ENCODE measurements around the gene LACRT. TPM values are rescaled to one million over a fixed set of nuclear protein-coding genes. Genes with fewer than 3 reads are reported as not detected.

LACRT gene
- total RNA-seq, 2 donors from 2014 or later = not detected

GRCh38 chr12:54588110-54588889 is 46.4 kb downstream of the LACRT start, which contains the start of gene PPP1R1A:
TSS of gene PPP1R1A (minus strand) at chr12:54588659. CDS start at chr12:54588488, 171 bp downstream.
- peaks cover 88% of the 10 kb centered on the region for H3K27me3 Mint-ChIP-seq
- H3K36me3 Mint-ChIP-seq (ENCODE audit: low read depth) = peaks cover 14% of the 10 kb centered on the region
- H3K27ac Mint-ChIP-seq = no peak within 1 kb of the TSS
- peaks cover 12% of the 10 kb centered on the region for H3K4me1 Mint-ChIP-seq
- no peaks in the 10 kb centered on the region for H3K9me3 ChIP-seq (ENCODE audit: control insufficient read depth, low read length, poor library complexity, severe bottlenecking)
- no peak for ATAC-seq
- no peak for DNase-seq
- peak within 1 kb of the TSS; percentile 83 for H3K4me3 Mint-ChIP-seq

DNA sequence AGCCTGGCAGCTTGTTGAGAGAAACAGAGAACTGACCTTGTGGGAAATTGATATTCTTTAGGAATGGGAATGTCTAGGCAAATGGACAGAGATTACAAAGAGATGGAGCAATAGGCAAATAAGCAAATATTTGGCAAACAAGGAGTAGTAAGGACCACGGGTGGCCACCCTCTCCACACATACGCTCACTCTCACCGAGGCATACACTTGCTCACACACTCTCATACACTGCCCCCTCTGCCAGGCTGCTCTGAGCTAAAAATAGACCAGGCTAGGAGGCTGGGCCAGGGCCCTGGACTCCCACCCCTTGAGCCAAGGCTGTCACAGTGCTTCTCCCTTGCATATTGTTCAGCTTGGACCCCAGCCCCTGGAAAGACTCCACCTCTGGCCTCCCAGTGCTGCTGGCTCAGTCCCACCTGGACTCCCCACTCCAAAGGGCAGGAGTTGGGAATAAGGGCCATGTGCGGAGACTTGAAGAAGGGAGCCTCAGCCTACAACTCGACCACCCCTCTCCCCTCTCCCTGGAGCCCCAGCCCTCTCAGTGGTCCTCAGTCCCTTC is 47.3 kb downstream of the LACRT start:
- ATAC-seq (no peak), DNase-seq (no peak)
- no peaks in the 10 kb centered on the region for H3K9me3 ChIP-seq (ENCODE audit: control insufficient read depth, low read length, poor library complexity, severe bottlenecking)
- Mint-ChIP-seq H3K27ac (no peak overlapping the region), H3K4me3 (peak overlapping the region; percentile 57), H3K27me3 (peaks cover 86% of the 10 kb centered on the region), H3K4me1 (peaks cover 14% of the 10 kb centered on the region), H3K36me3 (ENCODE audit: low read depth) (peaks cover 14% of the 10 kb centered on the region)

- H3K9me3 ChIP-seq (ENCODE audit: control insufficient read depth, low read length, poor library complexity, severe bottlenecking) = no peaks in the 10 kb centered on the region
- Mint-ChIP-seq H3K36me3 (ENCODE audit: low read depth) (peaks cover 14% of the 10 kb centered on the region), H3K27ac (no peak overlapping the region), H3K27me3 (peaks cover 79% of the 10 kb centered on the region), H3K4me3 (no peak overlapping the region), H3K4me1 (peaks cover 14% of the 10 kb centered on the region)
- ATAC-seq (no peak), DNase-seq (no peak)
Observed at GRCh38 chr12:54586620-54587019, 48.1 kb downstream of the LACRT start.

GRCh38 chr12:54585243-54585642 is 49.5 kb downstream of the LACRT start:
- no peaks in the 10 kb centered on the region for H3K9me3 ChIP-seq (ENCODE audit: control insufficient read depth, low read length, poor library complexity, severe bottlenecking)
- ATAC-seq (no peak), DNase-seq (no peak)
- Mint-ChIP-seq H3K27ac (no peak overlapping the region), H3K4me3 (no peak overlapping the region), H3K27me3 (peaks cover 65% of the 10 kb centered on the region), H3K4me1 (peaks cover 14% of the 10 kb centered on the region), H3K36me3 (ENCODE audit: low read depth) (peaks cover 14% of the 10 kb centered on the region)

DNA sequence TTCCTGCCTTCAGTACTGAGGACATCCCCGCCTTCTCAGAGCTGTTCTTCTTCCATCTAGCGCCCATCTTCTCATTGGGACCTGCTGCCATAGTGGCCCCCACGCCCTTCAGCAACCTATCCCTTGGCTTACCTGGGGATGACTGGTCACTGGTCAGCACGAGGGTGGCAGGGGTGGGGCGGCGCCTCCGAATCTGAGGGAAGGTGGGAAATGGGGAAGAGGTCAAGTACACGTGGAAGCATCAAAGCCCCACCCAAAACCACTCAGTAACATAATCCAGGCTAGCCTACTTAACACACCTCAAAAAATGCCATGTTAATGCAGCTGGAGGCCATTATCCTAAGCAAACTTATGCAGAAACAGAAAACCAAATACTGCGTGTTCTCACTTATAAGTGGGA is 50.6 kb downstream of the LACRT start:
- peaks cover 54% of the 10 kb centered on the region for H3K27me3 Mint-ChIP-seq
- H3K4me3 Mint-ChIP-seq = no peak overlapping the region
- peaks cover 7% of the 10 kb centered on the region for H3K36me3 Mint-ChIP-seq (ENCODE audit: low read depth)
- no peak for ATAC-seq
- no peak for DNase-seq
- H3K9me3 ChIP-seq (ENCODE audit: control insufficient read depth, low read length, poor library complexity, severe bottlenecking) = no peaks in the 10 kb centered on the region
- peaks cover 16% of the 10 kb centered on the region for H3K4me1 Mint-ChIP-seq
- no peak overlapping the region for H3K27ac Mint-ChIP-seq

GRCh38 chr12:54583726-54584125 is 51.0 kb downstream of the LACRT start:
- DNase-seq (no peak), ATAC-seq (no peak)
- H3K9me3 ChIP-seq (ENCODE audit: control insufficient read depth, low read length, poor library complexity, severe bottlenecking) = no peaks in the 10 kb centered on the region
- no peak overlapping the region for H3K27ac Mint-ChIP-seq
- H3K4me3 Mint-ChIP-seq = no peak overlapping the region
- peaks cover 12% of the 10 kb centered on the region for H3K4me1 Mint-ChIP-seq
- peaks cover 7% of the 10 kb centered on the region for H3K36me3 Mint-ChIP-seq (ENCODE audit: low read depth)
- peaks cover 50% of the 10 kb centered on the region for H3K27me3 Mint-ChIP-seq

DNA sequence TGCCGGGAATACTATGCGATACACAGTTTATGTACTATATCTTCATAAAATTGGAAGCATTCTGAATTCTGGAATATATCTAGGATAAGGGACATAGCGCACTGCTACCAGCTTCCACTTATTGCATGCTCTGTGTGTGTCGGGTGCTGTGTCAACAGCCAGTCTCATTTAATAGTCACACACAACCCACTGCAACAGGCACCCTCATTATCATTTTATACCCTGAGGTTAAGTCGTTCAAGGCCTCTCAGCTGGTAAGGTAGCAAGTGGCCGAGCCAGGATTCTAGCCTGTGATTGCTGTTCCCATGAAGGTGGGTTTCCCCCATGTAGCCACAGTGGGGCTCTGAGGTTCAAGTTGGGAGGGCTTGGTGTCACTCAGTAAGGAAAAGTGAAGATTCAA is 53.3 kb downstream of the LACRT start:
- Mint-ChIP-seq H3K27me3 (peaks cover 32% of the 10 kb centered on the region), H3K36me3 (ENCODE audit: low read depth) (peaks cover 2% of the 10 kb centered on the region), H3K4me3 (no peak overlapping the region), H3K27ac (no peak overlapping the region), H3K4me1 (peaks cover 11% of the 10 kb centered on the region)
- H3K9me3 ChIP-seq (ENCODE audit: control insufficient read depth, low read length, poor library complexity, severe bottlenecking) = no peaks in the 10 kb centered on the region
- ATAC-seq (no peak), DNase-seq (no peak)

Other genes with a start within 250 kb of the LACRT start
- 10 to 100 TPM; 61.6 to 71.4 TPM for gene ITGA5, start 215.6 kb downstream of the LACRT start, total RNA-seq
- 1 to 10 TPM; 3.7 to 3.9 TPM for gene GTSF1, start 161.3 kb downstream of the LACRT start, total RNA-seq
- gene NCKAP1L, start 137.1 kb downstream of the LACRT start, total RNA-seq = 100 to 1,000 TPM; 127 to 136 TPM
- gene PDE1B, start 85.3 kb downstream of the LACRT start, total RNA-seq = 10 to 100 TPM; 11.6 to 12.5 TPM
- gene PPP1R1A, start 46.2 kb downstream of the LACRT start, total RNA-seq = not detected
- gene DCD, start 13.5 kb upstream of the LACRT start, total RNA-seq = not detected
- not detected for gene MUCL1, start 219.6 kb upstream of the LACRT start, total RNA-seq